ENCODE results near the gene FSTL1. TPM values are rescaled to one million over a fixed set of nuclear protein-coding genes. Genes with fewer than 3 reads are reported as not detected.

The FSTL1 gene
- total RNA-seq, 2 experiments from 2014 or later = 0.03 TPM; not detected in 1

- Mint-ChIP-seq H3K27me3 (peaks cover 10% of the 10 kb centered on the region), H3K4me3 (no peak overlapping the region), H3K27ac (no peak overlapping the region), H3K9me3 (no peaks in the 10 kb centered on the region), H3K36me3 (ENCODE audit: low read depth) (no peaks in the 10 kb centered on the region), H3K4me1 (ENCODE audit: low read depth) (peaks cover 4% of the 10 kb centered on the region)
- Histone ChIP-seq H3K9me3 (ENCODE audit: control insufficient read depth in 1 of 2, insufficient read depth in 1 of 2, low read length in 2 of 2) (no peaks in the 10 kb centered on the region), H3K27me3 (ENCODE audit: control insufficient read depth in 1 of 2, insufficient read depth in 2 of 2, low read length in 2 of 2) (peaks cover 0 to 3% of the 10 kb centered on the region in 2 experiments), H3K4me1 (ENCODE audit: insufficient read depth, low read length) (peaks cover 7% of the 10 kb centered on the region), H3K4me3 (ENCODE audit: low read length) (no peak overlapping the region), H3K36me3 (ENCODE audit: insufficient read depth, low read length) (no peaks in the 10 kb centered on the region), H3K27ac (ENCODE audit: low read depth in 1 of 2, low read length in 2 of 2) (no peak overlapping the region)
- ATAC-seq (ENCODE audit: poor library complexity) = no peak
- ChIA-PET CTCF (interaction anchor here (0.9 to 1.4 kb wide), 2 partner anchors 135 to 178 kb away, joined by 3 to 5 read pairs; no protein-coding TSS in a partner anchor), POLR2A (no interaction called here)
- TF ChIP-seq CTCF (IDR thresholded peaks at IDR 0.05) = no peak
- DNase-seq = no peak
- intact Hi-C loops (cut with DNase I, micrococcal nuclease) = no loop called here
Observed at GRCh38 chr3:120423432-120423831, 27.4 kb downstream of the FSTL1 start.

DNA sequence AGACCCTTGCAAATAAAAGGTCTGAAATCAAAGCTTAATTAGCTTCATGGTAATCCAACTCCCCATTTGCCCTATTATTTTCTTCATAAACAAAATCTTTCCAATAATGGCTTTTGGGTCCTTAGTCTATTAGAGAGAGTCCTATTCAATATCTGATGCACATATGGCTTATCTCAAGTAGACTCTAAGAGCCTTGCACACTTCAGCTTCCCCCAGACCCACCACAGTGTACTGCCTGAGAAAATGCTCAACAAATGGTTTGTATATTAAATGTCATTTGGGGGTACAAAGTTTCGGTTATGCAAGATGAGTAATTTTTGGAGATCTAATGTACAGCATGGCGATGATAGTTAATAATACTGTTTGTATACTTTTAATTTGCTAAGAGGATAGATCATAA, 28.9 kb downstream of the FSTL1 start:
- ChIA-PET POLR2A (interaction anchor here (1.1 kb wide), 1 partner anchor 137 kb away, joined by 3 read pairs; no protein-coding TSS in a partner anchor), CTCF (interaction anchor here (1.4 to 2.0 kb wide), 2 partner anchors 137 to 177 kb away, joined by 5 to 6 read pairs; no protein-coding TSS in a partner anchor)
- DNase-seq (no peak), ATAC-seq (ENCODE audit: poor library complexity) (no peak)
- Mint-ChIP-seq H3K27ac (no peak overlapping the region), H3K4me1 (ENCODE audit: low read depth) (peaks cover 12% of the 10 kb centered on the region), H3K27me3 (peaks cover 5% of the 10 kb centered on the region), H3K36me3 (ENCODE audit: low read depth) (no peaks in the 10 kb centered on the region), H3K9me3 (no peaks in the 10 kb centered on the region), H3K4me3 (no peak overlapping the region)
- H3K27ac ChIP-seq (ENCODE audit: low read depth in 1 of 2, low read length in 2 of 2) = no peak overlapping the region
- H3K4me1 ChIP-seq (ENCODE audit: insufficient read depth, low read length) = peaks cover 15% of the 10 kb centered on the region
- no peak overlapping the region for H3K4me3 ChIP-seq (ENCODE audit: low read length)
- H3K9me3 ChIP-seq (ENCODE audit: control insufficient read depth in 1 of 2, insufficient read depth in 1 of 2, low read length in 2 of 2) = no peaks in the 10 kb centered on the region
- peaks cover 0 to 3% of the 10 kb centered on the region in 2 experiments for H3K27me3 ChIP-seq (ENCODE audit: control insufficient read depth in 1 of 2, insufficient read depth in 2 of 2, low read length in 2 of 2)
- intact Hi-C loops (cut with DNase I, micrococcal nuclease) = no loop called here
- H3K36me3 ChIP-seq (ENCODE audit: insufficient read depth, low read length) = no peaks in the 10 kb centered on the region
- no peak for TF ChIP-seq CTCF (IDR thresholded peaks at IDR 0.05)

DNA sequence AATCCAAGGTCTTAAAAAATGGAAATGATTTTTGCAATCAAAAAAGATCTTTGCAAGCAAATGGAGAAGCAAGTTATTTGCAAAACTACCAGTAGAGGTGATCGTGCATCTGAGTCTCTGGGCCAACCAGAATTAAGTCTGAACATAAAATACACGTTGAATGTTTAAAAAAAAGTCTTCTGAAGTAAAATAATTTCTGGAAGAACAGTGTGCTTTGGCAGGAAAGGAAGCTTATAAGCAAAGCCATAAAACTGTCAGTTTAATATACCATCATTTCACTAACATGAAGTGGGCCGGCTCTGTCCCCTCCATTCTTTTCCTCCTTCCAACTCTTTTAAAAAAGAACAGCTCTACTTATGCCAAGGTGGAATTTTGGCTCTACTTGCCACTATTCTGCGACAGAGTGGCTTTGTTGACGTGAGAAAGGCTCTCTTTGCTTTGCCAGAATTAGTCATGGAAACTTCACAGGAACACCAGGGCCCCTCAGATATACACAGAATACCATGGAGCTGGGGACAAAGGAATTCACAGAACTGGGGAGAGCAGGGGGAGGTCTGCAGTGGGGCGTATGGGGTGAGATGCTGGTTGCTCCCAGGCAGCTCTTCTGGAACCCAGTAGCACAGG, 29.8 kb downstream of the FSTL1 start:
- Histone ChIP-seq H3K9me3 (ENCODE audit: control insufficient read depth in 1 of 2, insufficient read depth in 1 of 2, low read length in 2 of 2) (no peaks in the 10 kb centered on the region), H3K4me1 (ENCODE audit: insufficient read depth, low read length) (peaks cover 18% of the 10 kb centered on the region), H3K27ac (ENCODE audit: low read depth in 1 of 2, low read length in 2 of 2) (no peak overlapping the region), H3K27me3 (ENCODE audit: control insufficient read depth in 1 of 2, insufficient read depth in 2 of 2, low read length in 2 of 2) (no peaks in the 10 kb centered on the region), H3K36me3 (ENCODE audit: insufficient read depth, low read length) (no peaks in the 10 kb centered on the region), H3K4me3 (ENCODE audit: low read length) (no peak overlapping the region)
- no peak overlapping the region for H3K4me3 Mint-ChIP-seq
- peaks cover 14% of the 10 kb centered on the region for H3K4me1 Mint-ChIP-seq (ENCODE audit: low read depth)
- intact Hi-C loops (cut with DNase I, micrococcal nuclease) = no loop called here
- no peak overlapping the region for H3K27ac Mint-ChIP-seq
- peaks cover 5% of the 10 kb centered on the region for H3K27me3 Mint-ChIP-seq
- H3K9me3 Mint-ChIP-seq = no peaks in the 10 kb centered on the region
- no peak for DNase-seq
- ChIA-PET POLR2A (interaction anchor here (1.1 kb wide), 1 partner anchor 138 kb away, joined by 3 read pairs; no protein-coding TSS in a partner anchor), CTCF (interaction anchor here (2.0 kb wide), 1 partner anchor 138 kb away, joined by 6 read pairs; no protein-coding TSS in a partner anchor)
- no peak for ATAC-seq (ENCODE audit: poor library complexity)
- no peaks in the 10 kb centered on the region for H3K36me3 Mint-ChIP-seq (ENCODE audit: low read depth)
- no peak for TF ChIP-seq CTCF (IDR thresholded peaks at IDR 0.05)
